Prostate gland (tissue), 2 donors: ENCODE data around the gene NXPE3. TPM values are rescaled to one million over a fixed set of nuclear protein-coding genes. Genes with fewer than 3 reads are reported as not detected.

Source experiments
- DNase-seq: peaks from one replicate; pipeline ENCODE4 v3.0.0-alpha.2; 2019; ENCODE audit warnings: low spot score
- H3K27ac ChIP-seq, 2 donors: fragments of 200-600 bp; sonication (generic); 2 replicates each; pipeline ENCODE4 v1.5.1; 2017 to 2019
- H3K27me3 ChIP-seq: fragments of 200-600 bp; sonication (generic); replicated peaks from 2 replicates; pipeline ENCODE4 v1.5.1; 2019; ENCODE audit not compliant: insufficient read depth
- H3K36me3 ChIP-seq, 2 donors: fragments of 200-600 bp; sonication (generic); 1 replicate in 1 of 2; 2 replicates in 1 of 2; pipeline versions ENCODE4 v1.5.1 to v1.8.1; 2017 to 2019
- H3K4me1 ChIP-seq: fragments of 200-600 bp; sonication (generic); replicated peaks from 2 replicates; pipeline ENCODE4 v1.5.1; 2019
- H3K4me3 ChIP-seq, 2 donors: fragments of 200-600 bp; sonication (generic); 2 replicates each; pipeline ENCODE4 v1.5.1; 2017 to 2019
- H3K9me3 ChIP-seq: fragments of 200-600 bp; sonication (generic); 2 replicates; pipeline ENCODE4 v1.5.1; 2017
- CTCF ChIP-seq, 4 experiments: fragments of 200-600 bp in 2 of 4; fragments of 450-650 bp in 2 of 4; sonication (generic) in 2 of 4; IDR thresholded peaks; 1 replicate in 3 of 4; 2 replicates in 1 of 4; pipeline ENCODE4 v1.5.1; 2016 to 2019; ENCODE audit warnings: antibody characterized with exemption in 4 of 4, mild to moderate bottlenecking in 2 of 4, moderate library complexity in 2 of 4
- POLR2A ChIP-seq: fragments of 450-650 bp; IDR thresholded peaks from one replicate; pipeline ENCODE4 v1.6.1; 2016; ENCODE audit warnings: antibody characterized with exemption, mild to moderate bottlenecking
- POLR2AphosphoS5 ChIP-seq: sonication (generic); formaldehyde crosslinking; IDR thresholded peaks from one replicate; pipeline ENCODE4 v1.6.1; 2017; ENCODE audit warnings: antibody characterized with exemption
- WGBS: methylation state at CpG from one replicate; pipeline ENCODE4 v1.1.5; 2018; 5-methylcytosine and 5-hydroxymethylcytosine counted together
- intact Hi-C: fragments of 100-400 bp; cut with DNase I; formaldehyde crosslinking; loops from one replicate; pipeline ENCODE4 v1.14.2; 2022
- total RNA-seq, 2 donors: library from RNA; depleted of rRNA; stranded (reverse); fragments of >200 nt; gene quantifications; one replicate each; pipeline ENCODE4 v1.1.0, GENCODE V29; 2016

NXPE3 gene
- total RNA-seq, 2 donors from 2014 or later, result 7.8 to 14.1 TPM

GRCh38 chr3:101851072-101851770, 72.2 kb downstream of the NXPE3 start:
- Histone ChIP-seq H3K4me1 (peaks cover 11% of the 10 kb centered on the region), H3K27ac (peak overlapping the region; percentile 95 to 96), H3K36me3 (peaks cover 5 to 10% of the 10 kb centered on the region in 2 donors), H3K4me3 (peak overlapping the region; percentile 75 to 94), H3K27me3 (no peaks in the 10 kb centered on the region), H3K9me3 (no peaks in the 10 kb centered on the region)
- intact Hi-C loops, result no loop called here
- DNase-seq, result no peak
- no peak for TF ChIP-seq POLR2A
- TF ChIP-seq CTCF (IDR thresholded peaks at IDR 0.05), result no peak
- no peak for TF ChIP-seq POLR2AphosphoS5
- 32% methylated on average over 5 of the region's 5 CpGs for WGBS

- no peaks in the 10 kb centered on the region for H3K9me3 ChIP-seq
Observed at GRCh38 chr3:101851850-101852714, 73.1 kb downstream of the NXPE3 start.

GRCh38 chr3:101852983-101853840, 74.2 kb downstream of the NXPE3 start:
- 95% methylated on average over 8 of the region's 8 CpGs for WGBS
- TF ChIP-seq CTCF (IDR thresholded peaks at IDR 0.05) (no peak), POLR2A (no peak), POLR2AphosphoS5 (no peak)
- Histone ChIP-seq H3K4me1 (peaks cover 5% of the 10 kb centered on the region), H3K4me3 (no peak overlapping the region), H3K36me3 (peaks cover 10 to 12% of the 10 kb centered on the region in 2 donors), H3K9me3 (no peaks in the 10 kb centered on the region), H3K27me3 (no peaks in the 10 kb centered on the region), H3K27ac (peak overlapping the region in 1 of 2 donors; percentile 5)
- DNase-seq, result no peak
- intact Hi-C loops, result no loop called here

More at GRCh38 chr3:101851850-101852714, 73.1 kb downstream of the NXPE3 start:
- 68% methylated on average over 6 of the region's 6 CpGs for WGBS
- peaks cover 11% of the 10 kb centered on the region for H3K4me1 ChIP-seq
- H3K36me3 ChIP-seq, result peaks cover 7 to 10% of the 10 kb centered on the region in 2 donors
- H3K27me3 ChIP-seq, result no peaks in the 10 kb centered on the region
- DNase-seq, result no peak
- peak overlapping the region; percentile 75 to 94 for H3K4me3 ChIP-seq
- peak overlapping the region; percentile 9 to 95 for H3K27ac ChIP-seq
- intact Hi-C loops, result no loop called here
- no peak for TF ChIP-seq CTCF (IDR thresholded peaks at IDR 0.05)
- TF ChIP-seq POLR2A, result no peak
- TF ChIP-seq POLR2AphosphoS5, result no peak

- H3K27me3 ChIP-seq, result no peaks in the 10 kb centered on the region
- H3K36me3 ChIP-seq, result peaks cover 10 to 12% of the 10 kb centered on the region in 2 donors
- 77% methylated on average over 3 of the region's 3 CpGs for WGBS
- intact Hi-C loops, result no loop called here
- H3K4me1 ChIP-seq, result no peaks in the 10 kb centered on the region
- no peak for TF ChIP-seq POLR2AphosphoS5
- TF ChIP-seq POLR2A, result no peak
- no peak for TF ChIP-seq CTCF (IDR thresholded peaks at IDR 0.05)
- H3K9me3 ChIP-seq, result no peaks in the 10 kb centered on the region
- no peak overlapping the region for H3K4me3 ChIP-seq
- no peak for DNase-seq
- H3K27ac ChIP-seq, result peak overlapping the region in 1 of 2 donors; percentile 5
Observed at GRCh38 chr3:101853982-101854381, 75.0 kb downstream of the NXPE3 start.
